ENCODE data around the gene CETP.

DNA sequence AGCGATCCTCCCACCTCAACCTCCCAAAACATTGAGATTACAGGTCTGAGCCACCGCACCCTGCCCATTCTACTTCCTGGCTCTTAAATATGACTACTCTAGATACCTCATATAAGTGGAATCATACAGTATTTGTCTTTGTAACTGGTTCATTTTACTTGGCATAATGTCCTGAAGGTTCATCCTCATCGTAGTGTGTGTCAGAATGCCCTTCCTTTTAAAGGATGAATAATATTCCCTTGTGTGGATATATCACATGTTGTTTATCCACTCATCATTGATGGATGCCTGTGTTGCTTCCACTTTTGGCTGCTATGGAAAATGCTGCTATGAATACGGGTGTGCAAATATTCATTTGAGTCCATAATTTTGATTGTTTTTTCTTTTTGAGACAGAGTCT is 5.7 kb upstream of the CETP start:
- TF ChIP-seq EZH2 (IDR thresholded peaks at IDR 0.05; ENCODE audit: borderline replicate concordance, low read length) = no peak
- TF ChIP-seq, protein P1, sequence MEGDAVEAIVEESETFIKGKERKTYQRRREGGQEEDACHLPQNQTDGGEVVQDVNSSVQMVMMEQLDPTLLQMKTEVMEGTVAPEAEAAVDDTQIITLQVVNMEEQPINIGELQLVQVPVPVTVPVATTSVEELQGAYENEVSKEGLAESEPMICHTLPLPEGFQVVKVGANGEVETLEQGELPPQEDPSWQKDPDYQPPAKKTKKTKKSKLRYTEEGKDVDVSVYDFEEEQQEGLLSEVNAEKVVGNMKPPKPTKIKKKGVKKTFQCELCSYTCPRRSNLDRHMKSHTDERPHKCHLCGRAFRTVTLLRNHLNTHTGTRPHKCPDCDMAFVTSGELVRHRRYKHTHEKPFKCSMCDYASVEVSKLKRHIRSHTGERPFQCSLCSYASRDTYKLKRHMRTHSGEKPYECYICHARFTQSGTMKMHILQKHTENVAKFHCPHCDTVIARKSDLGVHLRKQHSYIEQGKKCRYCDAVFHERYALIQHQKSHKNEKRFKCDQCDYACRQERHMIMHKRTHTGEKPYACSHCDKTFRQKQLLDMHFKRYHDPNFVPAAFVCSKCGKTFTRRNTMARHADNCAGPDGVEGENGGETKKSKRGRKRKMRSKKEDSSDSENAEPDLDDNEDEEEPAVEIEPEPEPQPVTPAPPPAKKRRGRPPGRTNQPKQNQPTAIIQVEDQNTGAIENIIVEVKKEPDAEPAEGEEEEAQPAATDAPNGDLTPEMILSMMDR (conservative IDR thresholded peaks at IDR 0.05 in 1 of 2, IDR thresholded peaks at IDR 0.05 in 1 of 2; ENCODE audit: extremely low read depth in 1 of 2, insufficient read depth in 1 of 2, low read depth in 1 of 2, low read length in 2 of 2) = no peak

All from mammary epithelial cell (primary cell).